ENCODE measurements around the gene KAT14.
"Not testable (repeated sequence)": the region's sequence is repeated elsewhere in the genome, so short reads cannot be mapped to it uniquely, and the experiment has no call there.

The KAT14 gene

DNA sequence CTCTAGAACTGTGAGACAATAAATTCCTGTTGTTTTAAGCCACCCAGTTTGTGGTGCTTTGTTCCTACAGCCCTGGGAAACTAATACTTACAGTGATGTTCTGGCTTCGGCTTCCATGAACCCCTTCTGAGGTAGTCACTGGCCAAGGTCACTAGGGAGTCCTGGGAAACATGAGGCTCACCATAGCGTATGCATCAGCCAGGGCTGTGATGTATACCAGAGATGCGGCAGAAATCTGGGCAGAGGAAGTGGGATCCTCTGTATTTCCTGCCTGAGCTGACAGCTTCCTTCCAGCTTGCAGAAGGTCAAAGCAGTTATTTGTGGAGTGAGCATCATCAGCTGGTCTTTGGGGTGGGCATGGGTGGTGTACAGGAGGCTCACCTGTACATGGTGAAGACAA lies 27.9 kb downstream of the KAT14 start:
- no peak for DNase-seq

DNA sequence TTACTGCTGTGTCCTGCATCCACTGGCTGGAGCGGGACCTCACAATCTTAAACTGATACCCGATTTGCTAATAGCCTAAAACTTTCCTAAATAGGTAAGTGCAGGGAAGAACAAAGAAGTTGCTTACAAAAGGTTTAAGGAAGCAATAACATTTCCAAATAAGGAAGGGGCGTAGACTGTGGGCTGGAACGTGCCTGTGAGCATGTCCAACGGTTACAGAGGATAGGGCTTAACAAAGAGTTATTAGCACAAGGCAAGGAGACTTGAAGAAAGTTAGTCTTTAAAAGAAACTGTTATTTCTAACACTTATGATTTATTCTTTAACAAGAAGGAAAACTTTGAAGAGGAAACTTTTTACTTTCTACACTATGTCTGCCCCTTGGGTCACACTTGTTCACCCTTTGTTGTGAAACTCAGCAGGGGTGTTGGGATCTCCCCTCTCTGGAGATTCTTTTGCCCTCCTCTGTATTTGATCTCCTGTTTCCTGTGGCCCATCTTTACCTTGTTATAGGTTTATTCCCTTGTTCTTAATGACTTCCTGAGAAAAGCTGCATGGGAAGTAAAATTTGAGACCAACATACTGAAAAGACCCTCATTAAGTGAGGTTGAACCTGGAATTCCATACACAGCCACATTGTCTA lies 28.7 kb downstream of the KAT14 start:
- DNase-seq: no peak

DNA sequence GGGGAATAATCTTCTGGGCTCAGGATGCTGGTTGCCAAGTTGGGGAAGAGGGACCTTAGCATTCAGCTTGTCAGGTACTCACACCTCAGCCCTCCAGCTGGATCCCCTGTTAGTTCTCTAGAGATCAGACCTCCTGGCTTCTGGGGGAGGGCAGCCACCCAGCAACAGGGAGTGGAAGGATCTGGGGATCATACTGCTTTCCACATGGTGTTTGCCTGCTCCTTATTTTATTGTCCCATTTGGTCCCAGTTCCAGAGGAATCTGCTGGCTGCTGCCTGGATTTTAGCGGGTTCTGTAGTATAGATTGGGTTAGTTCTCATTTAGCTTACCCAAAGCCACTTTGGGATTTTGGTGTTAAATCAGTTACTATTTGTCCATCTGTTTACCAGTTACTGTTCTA lies 29.3 kb downstream of the KAT14 start:
- DNase-seq: no peak

DNA sequence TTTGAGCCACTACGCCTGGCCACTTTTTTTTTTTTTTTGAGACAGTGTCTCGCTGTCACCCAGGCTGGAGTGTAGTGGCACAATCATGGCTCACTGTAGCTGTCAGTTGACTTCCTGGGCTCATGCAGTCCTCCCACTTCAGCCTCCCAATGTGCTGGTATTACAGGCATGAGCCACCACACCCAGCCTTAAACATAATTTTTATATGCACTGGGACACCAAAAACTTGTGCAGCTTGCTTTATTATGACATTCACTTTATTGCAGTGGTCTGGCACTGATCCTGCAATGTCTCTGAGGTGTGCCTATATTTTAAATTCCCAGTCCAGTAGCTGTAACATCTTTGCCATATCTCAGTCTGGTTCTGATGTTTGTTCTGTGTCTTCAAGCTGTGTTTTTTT lies 34.7 kb downstream of the KAT14 start:
- DNase-seq: no peak

DNA sequence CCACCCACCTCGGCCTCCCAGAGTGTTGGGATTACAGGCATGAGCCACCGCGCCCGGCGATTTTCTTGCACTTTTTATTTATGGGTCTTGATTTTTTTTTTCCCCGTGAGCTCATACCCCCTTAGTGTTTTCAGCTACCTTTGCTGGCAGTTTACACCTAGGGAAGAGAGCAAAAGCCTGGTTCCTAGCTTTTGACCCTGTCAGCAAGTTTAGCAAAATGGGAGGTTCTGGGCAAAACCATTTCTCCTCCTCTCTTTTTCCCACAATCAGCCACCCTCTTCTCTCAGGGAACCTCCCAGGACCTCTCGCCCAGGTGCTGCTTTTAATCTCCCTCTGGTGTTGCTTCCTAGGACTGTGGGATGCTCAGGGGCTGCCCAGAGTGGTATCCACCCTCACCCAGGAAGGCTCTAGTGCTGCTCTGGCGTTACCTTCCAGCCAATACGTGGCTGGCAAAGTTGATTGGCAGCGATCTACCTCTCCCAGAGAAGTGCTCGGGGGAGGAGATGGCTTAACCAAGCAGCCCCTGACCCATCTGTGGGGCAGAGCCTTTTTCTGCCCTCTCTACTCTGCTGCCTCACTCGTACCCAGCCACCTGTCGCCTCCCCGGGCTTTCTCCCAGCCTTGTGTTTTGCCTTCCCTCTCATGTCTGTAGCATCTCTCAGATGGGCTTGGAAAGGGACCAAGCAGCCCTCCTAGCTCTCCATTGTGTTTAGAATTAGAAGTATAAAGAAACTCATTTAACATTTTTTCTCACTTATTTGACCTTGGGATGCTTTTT lies 37.4 kb downstream of the KAT14 start:
- no peak for DNase-seq

DNA sequence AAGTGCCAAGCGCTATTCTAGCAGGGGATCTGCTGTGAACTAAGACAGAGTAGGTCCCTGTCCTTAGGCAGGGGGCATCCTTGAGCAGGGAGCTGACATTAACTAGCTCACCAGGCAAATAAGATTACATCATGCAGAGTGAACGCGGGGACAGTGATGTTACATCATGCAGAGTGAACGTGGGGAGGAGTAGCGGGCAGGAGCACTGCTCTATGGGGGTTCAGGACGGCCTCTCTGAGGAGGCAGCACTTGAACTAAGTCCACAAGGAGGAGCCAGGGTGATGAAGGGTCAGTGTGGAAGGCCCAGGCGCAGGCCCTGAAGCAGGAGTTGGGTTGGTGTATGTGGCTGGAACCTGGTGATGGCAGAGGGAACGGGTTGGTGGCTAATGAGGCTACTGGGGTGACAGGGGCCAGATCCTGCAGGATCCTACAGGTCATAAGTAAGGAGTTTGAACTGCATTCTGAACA lies 38.7 kb downstream of the KAT14 start:
- DNase-seq: no peak

DNA sequence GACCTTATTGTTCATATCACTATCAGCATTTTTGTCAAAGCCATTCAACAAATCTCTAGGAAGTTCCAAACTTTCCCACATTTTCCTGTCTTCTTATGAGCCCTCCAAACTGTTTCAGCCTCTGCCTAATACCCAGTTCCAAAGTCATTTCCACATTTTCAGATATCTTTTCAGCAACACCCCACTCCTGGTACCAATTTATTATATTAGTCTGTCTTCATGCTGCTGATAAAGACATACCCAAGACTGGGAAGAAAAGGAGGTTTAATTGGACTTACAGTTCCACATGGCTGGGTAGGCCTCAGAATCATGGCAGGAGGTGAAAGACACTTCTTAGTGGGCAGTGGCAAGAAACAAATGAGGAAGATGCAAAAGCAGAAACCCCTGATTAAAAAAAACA lies 42.7 kb downstream of the KAT14 start:
- DNase-seq: not testable (repeated sequence)

DNA sequence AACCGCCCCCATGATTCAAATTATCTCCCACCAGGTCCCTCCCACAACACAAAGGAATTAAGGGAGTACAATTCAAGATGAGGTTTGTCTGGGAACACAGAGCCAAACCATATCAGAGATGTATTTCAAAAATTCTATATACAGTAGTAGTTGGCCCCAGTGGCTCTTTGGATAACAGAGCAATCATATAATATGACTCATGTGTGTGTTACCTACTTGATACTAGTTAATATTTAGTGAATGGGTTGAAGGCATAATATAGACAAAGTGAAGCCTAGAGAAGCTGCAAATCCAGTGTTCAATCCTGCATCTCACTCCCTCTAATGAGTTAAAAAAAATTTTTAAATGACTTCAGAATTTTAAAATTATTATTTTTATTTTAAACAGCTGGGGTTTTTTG lies 43.2 kb downstream of the KAT14 start:
- no peak for DNase-seq

DNA sequence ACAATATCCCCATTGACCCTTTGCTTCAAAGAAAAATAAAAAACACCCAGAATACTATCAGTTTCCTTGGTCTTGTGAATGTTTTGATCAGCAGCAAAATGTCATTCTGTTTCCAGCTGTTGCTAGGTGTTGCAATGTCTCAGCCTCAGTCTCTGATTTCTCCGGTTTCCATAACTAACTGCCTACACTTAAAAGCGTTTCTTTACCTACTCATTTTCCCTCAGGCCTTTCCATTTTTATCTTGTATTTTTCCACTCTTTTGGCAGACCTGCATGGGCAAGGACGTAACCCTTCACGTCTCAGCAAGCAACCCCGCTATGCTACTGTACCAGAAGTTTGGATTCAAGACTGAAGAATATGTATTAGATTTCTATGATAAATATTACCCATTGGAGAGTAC lies 49.4 kb downstream of the KAT14 start:
- DNase-seq: no peak

DNA sequence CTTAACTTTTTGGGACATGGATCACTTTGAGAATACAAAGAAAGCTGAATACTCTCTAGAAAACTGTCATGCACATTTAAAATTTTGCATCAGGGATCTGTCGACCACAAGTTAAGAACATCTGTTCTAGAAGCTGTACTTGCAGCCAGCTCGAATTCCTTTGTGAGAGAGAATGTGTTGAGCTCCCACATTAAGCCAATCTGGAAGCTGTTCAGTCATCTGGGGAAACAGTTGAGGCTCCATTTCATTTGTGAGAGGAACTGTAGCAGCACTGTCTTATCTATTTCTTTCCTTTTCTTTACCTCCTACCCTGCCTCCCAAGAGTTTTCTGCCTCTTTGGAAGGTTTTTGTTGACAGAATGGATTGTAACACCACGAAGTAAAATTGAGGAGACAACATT lies 50.8 kb downstream of the KAT14 start:
- no peak for DNase-seq

DNA sequence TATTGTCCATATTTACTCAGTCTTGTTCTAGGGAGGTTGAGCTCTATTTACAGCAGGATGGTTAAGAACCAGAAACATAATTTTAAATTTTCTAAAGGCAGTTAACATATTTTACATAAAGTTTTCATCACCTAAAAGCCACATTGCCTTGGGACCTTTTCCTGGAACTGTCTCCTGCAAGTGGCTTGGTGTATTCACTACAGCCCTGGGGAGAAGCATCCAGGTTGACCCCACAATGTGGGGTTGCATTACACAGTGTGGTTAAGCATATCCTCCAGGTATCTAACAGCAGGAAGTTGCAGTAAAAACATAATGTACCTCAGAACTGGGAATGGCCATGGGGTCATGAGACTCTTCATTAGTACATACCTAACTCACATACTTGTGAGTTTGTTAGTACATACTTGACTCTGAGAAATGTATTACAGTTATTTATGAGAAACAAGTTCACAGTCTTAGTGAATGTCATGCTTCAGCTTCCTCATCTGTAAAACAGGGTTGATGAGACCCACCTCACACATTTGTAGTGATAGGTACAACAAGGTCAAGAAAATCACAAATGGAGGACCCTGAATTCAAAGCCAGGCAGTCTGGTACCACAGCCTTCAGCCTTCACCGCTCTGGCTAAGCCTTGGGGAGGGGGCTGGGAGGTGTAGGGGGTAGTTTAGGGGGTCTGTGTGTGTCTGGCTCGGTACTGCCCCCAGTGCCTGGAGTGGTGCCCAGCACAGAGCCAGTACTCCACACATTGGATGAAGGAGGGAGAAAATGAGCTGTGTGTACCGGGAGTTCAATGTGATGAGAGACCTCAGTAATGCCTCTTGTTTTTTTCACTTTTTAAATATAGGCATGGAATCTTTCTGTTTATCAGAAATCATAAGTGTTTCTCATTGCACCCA lies 52.9 kb downstream of the KAT14 start:
- no peak for DNase-seq

DNA sequence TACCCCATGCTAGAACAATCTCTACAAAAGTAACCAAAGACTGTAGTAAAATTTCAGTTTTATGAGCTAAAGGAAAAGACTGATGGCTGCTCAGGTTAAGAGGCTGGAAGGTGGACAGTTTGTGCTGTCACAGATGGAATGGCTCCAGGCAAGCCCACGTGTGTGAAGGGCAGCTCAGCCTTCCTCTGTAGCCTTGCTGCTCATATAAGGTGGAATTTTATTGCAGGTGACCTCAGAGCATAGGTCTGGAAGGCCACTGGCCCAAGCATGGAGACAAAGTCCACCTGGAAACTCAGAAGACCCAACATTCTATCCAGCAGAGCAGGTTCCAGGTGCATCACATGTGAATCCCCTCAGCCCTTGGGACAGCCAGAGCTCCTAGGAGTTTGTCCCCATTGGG lies 53.6 kb downstream of the KAT14 start:
- no peak for DNase-seq

DNA sequence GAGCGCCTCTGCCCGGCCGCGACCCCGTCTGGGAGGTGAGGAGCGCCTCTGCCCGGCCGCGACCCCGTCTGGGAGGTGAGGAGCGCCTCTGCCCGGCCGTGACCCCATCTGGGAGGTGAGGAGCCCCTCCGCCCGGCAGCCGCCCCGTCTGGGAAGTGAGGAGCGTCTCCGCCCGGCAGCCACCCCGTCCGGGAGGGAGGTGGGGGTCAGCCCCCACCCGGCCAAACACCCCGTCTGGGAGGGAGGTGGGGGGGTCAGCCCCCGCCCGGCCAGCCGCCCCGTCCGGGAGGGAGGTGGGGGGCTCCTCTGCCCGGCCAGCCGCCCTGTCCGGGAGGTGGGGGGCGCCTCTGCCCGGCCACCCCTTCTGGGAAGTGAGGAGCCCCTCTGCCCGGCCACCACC lies 56.8 kb downstream of the KAT14 start:
- DNase-seq: not testable (repeated sequence)

DNA sequence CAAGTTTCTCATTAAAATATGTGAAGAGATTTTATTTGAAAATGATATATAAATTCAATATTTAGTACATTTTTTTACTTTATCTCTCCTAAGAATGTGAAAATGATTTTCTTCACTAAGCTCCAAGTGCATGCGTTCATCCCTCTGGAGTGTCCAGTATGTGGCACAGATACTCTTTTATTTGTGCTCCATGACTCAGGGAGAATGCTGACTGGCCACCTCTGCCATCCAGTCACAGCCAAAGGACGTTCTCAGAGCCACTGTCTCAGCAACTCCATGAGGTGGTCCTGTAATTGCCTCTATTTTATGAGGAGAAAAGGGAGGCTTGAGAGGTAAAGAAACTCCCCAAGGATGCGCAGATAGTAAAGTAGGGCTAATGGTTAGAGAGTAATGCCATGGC lies 58.3 kb downstream of the KAT14 start:
- DNase-seq: no peak

DNA sequence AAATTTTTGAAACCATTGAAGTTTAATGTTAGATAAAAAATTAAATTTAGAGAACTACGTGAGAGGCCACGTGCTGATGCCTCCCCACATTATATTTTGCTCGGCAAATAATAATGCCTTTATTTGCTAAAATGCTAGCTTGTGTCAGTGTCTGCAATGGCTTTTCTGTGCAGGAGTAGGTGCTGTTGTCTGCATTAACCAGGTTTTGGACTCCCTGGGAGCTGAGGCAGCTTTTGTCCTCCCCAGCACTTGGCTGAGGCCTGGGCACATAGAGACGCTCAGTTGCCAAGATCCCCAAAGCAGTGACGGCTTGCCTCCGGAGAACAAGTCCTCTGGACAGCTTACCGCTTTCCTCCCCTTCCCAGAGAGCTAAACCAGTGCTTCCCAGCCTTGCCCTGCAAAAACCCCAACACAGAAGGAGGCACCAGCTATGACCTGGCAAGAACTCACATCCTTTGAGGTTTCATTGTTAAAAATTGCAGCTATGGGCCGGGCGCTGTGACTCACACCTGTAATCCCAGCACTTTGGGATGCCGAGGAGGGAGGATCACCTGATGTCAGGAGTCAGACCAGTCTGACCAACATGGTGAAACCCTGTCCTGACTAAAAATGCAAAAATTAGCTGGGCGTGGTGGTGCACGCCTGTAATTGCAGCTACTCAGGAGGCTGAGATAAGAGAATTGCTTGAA lies 59.9 kb downstream of the KAT14 start:
- no peak for DNase-seq

DNA sequence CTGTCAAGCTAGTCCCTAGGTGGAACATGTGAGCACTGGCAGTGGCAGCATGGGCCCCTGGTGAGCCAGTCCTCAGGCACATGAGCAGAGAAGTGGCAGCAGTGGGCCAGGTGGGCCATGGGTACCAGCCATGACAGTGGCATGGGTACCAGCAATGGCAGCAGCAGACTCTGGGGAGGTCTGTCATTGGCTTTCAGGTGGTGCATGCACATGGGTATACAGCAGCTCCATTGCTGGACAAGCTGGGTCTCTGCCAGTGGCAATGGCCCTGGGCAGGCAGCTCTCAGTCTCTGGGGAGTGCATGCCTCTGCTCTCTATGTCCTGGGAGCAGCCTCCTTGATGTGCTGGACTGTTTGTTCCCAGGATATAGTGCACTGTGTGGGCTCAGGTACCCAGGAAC lies 65.3 kb downstream of the KAT14 start:
- DNase-seq: no peak

DNA sequence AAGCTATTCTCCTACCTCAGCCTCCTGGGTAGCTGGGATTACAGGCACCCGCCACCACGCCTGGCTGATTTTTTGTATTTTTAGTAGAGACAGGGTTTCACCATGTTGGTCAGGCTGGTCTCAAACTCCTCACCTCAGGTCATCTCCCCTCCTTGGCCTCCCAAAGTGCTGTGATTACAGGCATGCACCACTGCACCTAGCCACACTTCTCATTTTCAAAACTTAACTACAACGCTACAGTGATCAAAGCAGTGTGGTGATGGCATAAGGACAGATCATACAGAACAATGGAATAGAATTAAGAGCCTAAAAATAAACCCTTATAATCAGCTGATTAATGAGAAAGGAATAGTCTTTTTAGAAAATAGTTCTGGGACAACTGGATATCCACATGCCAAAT lies 66.0 kb downstream of the KAT14 start:
- not testable (repeated sequence) for DNase-seq

DNA sequence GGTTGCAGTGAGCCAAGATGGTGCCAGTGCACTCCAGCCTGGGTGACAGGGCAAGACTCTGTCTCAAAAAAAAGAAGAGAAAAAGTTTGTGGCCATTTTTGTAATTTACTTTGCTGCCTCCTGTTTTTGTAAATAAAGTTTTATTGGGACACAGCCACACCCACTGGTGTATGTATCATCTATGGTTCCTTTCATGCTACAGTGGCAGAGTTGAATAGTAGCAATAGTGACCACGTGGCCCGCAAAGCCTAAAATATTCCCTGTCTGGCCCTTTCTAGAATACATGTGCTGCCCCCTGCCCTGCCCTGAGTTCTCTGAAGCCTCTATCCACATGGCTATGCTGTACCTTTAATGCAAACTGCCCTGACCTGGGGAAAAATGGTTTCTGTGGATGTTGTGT lies 75.3 kb downstream of the KAT14 start:
- DNase-seq: no peak

DNA sequence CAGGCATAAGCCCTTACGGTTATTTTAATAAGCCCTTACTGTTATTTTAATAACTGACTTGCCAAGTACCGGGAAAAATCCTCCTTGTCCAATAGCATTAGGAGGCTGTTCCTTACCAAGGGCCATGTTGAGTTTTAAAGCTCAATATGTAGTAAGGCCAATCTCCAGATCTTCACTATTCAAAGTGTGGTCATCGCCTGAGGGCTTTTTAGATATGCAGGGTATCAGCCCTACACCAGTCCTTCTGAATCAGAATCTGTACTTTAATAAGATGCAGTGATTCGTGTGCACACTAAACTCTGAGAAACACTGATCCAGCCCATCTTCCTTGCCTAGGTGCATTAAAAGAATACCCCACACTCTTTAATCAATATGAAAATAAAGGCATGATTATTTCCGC lies 77.9 kb downstream of the KAT14 start:
- DNase-seq: no peak

DNA sequence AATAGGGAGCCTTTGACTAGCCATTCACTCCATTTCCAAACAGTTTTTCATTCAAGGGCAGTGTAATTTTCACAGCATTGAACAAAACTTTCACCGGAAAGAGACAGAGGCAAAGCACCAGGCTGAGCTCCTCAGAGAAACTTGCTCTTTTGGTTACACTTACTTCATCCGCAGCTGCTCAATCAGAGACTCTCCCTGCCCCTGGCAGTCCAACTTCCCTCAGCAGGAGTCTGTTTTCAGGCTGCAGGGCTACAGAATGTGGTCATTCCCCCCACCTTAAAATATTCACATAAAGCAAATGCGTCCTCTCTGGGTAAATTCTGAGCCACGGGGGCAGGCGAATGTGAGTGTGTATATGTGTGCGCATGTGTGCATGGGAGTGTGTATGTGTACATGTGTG lies 80.6 kb downstream of the KAT14 start:
- DNase-seq: no peak

DNA sequence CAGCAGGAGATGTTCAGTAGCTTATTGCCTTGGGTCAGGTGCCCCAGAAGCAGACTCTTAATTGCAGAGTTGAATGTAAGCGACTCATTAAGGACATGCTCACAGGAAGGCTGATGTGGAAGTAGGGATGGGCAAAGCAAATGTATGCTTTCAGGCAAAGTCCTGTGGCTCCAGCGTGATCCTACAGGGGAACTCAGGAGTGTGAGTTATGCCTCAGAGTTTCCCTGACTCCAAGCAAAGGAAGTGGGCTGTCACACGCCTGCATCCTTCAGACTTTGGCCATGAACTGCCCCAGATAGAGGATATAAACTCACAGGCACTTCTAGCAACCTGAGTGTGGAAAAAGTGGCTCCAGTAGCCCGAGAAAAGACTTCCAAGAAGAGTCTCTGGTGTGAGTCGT lies 85.7 kb downstream of the KAT14 start:
- no peak for DNase-seq

DNA sequence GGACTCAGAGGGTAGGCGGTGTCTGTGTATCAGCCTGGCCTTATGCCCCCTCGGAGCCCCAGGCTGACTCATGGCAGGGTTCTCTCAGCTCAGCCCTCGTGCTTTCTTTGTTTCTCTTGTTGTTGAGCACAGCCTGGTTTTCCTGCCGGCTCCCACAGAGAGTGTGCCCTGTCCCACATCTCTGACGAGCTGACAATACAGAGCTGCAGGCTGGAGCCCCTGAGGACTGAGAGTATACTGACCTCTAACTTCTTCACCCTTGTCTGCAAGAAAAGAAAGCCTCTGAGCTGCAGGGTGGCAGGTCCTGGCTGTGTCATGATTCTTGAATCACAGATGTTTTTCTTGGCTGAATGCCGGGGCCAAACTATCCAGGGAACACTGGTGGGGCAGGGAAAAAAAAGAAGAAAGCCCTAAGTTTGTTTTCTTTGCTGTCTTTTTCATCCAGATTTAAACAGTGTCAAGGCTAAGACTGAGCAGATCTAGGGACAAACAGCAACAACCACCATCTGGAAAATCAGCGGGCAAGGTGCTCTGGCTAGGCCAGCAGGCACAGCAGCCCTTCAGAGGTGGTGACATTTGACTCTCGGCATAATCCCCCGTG lies 87.4 kb downstream of the KAT14 start:
- DNase-seq: no peak

DNA sequence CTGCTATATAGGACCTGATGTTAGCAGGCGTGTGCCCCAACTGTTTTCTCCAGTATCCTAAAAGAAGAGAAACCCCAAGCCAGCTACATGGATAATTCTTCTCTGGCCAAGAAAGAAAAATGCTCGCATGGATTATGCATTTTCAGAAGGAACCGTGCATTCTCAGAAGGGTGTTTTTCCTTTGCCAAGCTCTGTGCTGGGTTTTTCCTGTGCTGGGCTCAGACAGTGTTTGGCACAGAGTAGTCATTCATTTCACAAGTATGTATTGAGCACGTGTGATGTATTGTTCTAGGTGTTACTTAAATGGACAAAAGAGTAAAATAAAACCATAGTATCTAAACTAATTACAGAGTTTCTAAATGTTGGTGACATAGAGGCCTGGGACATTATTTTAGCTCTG lies 88.0 kb downstream of the KAT14 start:
- no peak for DNase-seq

Measured in COR-L47 (cell line).